SK-N-SH treated with all-trans-retinoic acid at 6 μM for 48 hours (cell line): ENCODE measurements around the gene SLC5A4.

Experiments used
- ATAC-seq: fragments of 200-7000 bp; cut with Tn5 transposase; 3 replicates; pipeline ENCODE4 v1.9.1; 2020; ENCODE audit warnings: mild to moderate bottlenecking, moderate library complexity
- ARNTL ChIP-seq: fragments of 450-650 bp; formaldehyde crosslinking; IDR thresholded peaks from 2 replicates; pipeline ENCODE4 v1.5.0; 2020; ENCODE audit warnings: low read depth, mild to moderate bottlenecking, moderate library complexity, borderline replicate concordance
- BACH2 ChIP-seq: fragments of 250-450 bp; sonication (Bioruptor Pico); IDR thresholded peaks from 2 replicates; pipeline ENCODE4 v1.9.0; 2021; ENCODE audit warnings: mild to moderate bottlenecking, borderline replicate concordance
- CREB5 ChIP-seq: fragments of 250-450 bp; sonication (Bioruptor Pico); IDR thresholded peaks from 2 replicates; pipeline ENCODE4 v1.5.1; 2020; ENCODE audit warnings: low read depth, mild to moderate bottlenecking, moderate library complexity
- CSDC2 ChIP-seq: fragments of 250-450 bp; sonication (Bioruptor Pico); IDR thresholded peaks from 2 replicates; pipeline ENCODE4 v1.5.0; 2020; ENCODE audit warnings: mild to moderate bottlenecking, moderate library complexity
- CSRNP3 ChIP-seq: fragments of 250-450 bp; sonication (Bioruptor Pico); IDR thresholded peaks from 2 replicates; pipeline ENCODE4 v1.5.1; 2021; ENCODE audit warnings: mild to moderate bottlenecking, moderate library complexity
- ESRRG ChIP-seq: fragments of 250-450 bp; sonication (Bioruptor Pico); IDR thresholded peaks from 2 replicates; pipeline ENCODE4 v1.6.1; 2021; ENCODE audit warnings: mild to moderate bottlenecking
- GLIS3 ChIP-seq: fragments of 250-450 bp; sonication (Bioruptor Pico); IDR thresholded peaks from 2 replicates; pipeline ENCODE4 v1.5.0; 2020; ENCODE audit warnings: mild to moderate bottlenecking, moderate library complexity
- OSR1 ChIP-seq: fragments of 250-450 bp; sonication (Bioruptor Pico); IDR thresholded peaks from 2 replicates; pipeline ENCODE4 v1.8.0; 2022; ENCODE audit warnings: moderate library complexity, mild to moderate bottlenecking, inconsistent platforms
- PPARA ChIP-seq: fragments of 250-450 bp; sonication (Bioruptor Pico); IDR thresholded peaks from 2 replicates; pipeline ENCODE4 v1.5.0; 2020; ENCODE audit warnings: mild to moderate bottlenecking, borderline replicate concordance
- RARB ChIP-seq: fragments of 250-450 bp; sonication (Bioruptor Pico); IDR thresholded peaks from 2 replicates; pipeline ENCODE4 v1.8.0; 2021; ENCODE audit warnings: mild to moderate bottlenecking, moderate library complexity
- SNAI2 ChIP-seq: fragments of 250-450 bp; sonication (Bioruptor Pico); IDR thresholded peaks from 2 replicates; pipeline ENCODE4 v1.5.0; 2020; ENCODE audit warnings: mild to moderate bottlenecking, moderate library complexity
- TCF4 ChIP-seq: fragments of 250-450 bp; sonication (Bioruptor Pico); IDR thresholded peaks from 2 replicates; pipeline ENCODE4 v1.8.0; 2021; ENCODE audit warnings: mild to moderate bottlenecking, moderate library complexity, borderline replicate concordance
- ZC3H10 ChIP-seq: fragments of 250-450 bp; sonication (Bioruptor Pico); IDR thresholded peaks from 2 replicates; pipeline ENCODE4 v1.5.1; 2021; ENCODE audit warnings: mild to moderate bottlenecking, moderate library complexity
- ZFP3 ChIP-seq: fragments of 250-450 bp; sonication (Bioruptor Pico); IDR thresholded peaks from 2 replicates; pipeline ENCODE4 v1.5.0; 2020; ENCODE audit warnings: mild to moderate bottlenecking, moderate library complexity
- ZFP30 ChIP-seq: fragments of 450-650 bp; formaldehyde crosslinking; IDR thresholded peaks from 2 replicates; pipeline ENCODE4 v1.5.0; 2022; ENCODE audit warnings: mild to moderate bottlenecking, moderate library complexity
- ZNF565 ChIP-seq: fragments of 450-650 bp; formaldehyde crosslinking; conservative IDR thresholded peaks from 2 replicates; pipeline ENCODE4 v1.5.0; 2020; ENCODE audit warnings: low read depth, mild to moderate bottlenecking, moderate library complexity
- ZNF70 ChIP-seq: fragments of 450-650 bp; formaldehyde crosslinking; IDR thresholded peaks from 2 replicates; pipeline ENCODE4 v1.5.0; 2020; ENCODE audit warnings: mild to moderate bottlenecking, moderate library complexity
- ZNF8 ChIP-seq: fragments of 450-650 bp; formaldehyde crosslinking; IDR thresholded peaks from 2 replicates; pipeline ENCODE4 v1.5.0; 2020; ENCODE audit warnings: mild to moderate bottlenecking, moderate library complexity
- TF ChIP-seq, protein P1 (sequence below): fragments of 250-450 bp; sonication (Bioruptor Pico); IDR thresholded peaks from 2 replicates; pipeline ENCODE4 v1.8.0; 2021; ENCODE audit warnings: low read depth, mild to moderate bottlenecking, moderate library complexity, borderline replicate concordance
- TF ChIP-seq, protein P2 (sequence below): fragments of 250-450 bp; sonication (Bioruptor Pico); IDR thresholded peaks from 2 replicates; pipeline ENCODE4 v1.8.0; 2020; ENCODE audit warnings: mild to moderate bottlenecking, moderate library complexity, borderline replicate concordance

The SLC5A4 gene

DNA sequence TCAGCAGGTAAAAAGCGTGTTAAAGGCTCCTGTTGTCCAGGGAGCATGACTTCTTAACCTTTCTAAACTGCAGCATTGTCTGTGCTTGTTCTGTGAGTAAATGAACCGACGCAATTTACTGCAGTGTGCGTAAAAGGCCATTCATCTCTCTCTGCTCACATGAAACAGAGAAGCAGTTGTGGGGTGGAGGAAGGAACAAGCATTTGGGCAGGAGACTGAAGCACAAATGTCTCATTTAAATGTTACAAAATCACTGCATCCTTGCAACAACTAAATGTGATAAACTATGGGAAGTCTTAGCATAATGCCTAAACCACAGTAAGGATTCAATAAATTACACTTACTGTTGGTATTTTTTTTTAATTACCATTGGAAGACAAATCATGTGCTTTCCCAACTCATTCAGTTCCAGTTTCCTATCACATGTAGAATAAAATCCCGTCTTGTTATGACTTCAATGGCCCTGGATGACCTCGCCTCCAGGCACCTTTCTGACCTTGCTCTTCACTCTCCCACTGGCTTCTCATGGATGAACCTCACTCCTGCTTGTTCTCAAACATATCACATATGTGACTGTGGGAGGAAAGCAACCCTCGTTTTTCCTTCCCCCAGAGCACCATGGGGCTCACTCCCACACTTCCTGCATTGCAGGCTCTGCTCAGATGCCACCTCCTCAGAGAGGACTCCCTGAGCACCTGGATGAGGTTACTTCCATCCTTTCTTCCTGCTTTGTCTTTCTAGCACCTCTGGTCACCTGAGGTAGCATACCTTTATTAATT is 28.6 kb downstream of the SLC5A4 start:
- TF ChIP-seq ARNTL (CRISPR knock-in tag) (no peak), ZFP30 (CRISPR knock-in tag) (no peak), RARB (CRISPR knock-in tag) (no peak), TCF4 (no peak), ZNF8 (CRISPR knock-in tag) (no peak), SNAI2 (CRISPR knock-in tag) (no peak), CSDC2 (CRISPR knock-in tag) (no peak), PPARA (CRISPR knock-in tag) (no peak), OSR1 (CRISPR knock-in tag) (no peak), BACH2 (CRISPR knock-in tag) (no peak), ESRRG (CRISPR knock-in tag) (no peak), GLIS3 (CRISPR knock-in tag) (no peak)
- TF ChIP-seq, protein P1, sequence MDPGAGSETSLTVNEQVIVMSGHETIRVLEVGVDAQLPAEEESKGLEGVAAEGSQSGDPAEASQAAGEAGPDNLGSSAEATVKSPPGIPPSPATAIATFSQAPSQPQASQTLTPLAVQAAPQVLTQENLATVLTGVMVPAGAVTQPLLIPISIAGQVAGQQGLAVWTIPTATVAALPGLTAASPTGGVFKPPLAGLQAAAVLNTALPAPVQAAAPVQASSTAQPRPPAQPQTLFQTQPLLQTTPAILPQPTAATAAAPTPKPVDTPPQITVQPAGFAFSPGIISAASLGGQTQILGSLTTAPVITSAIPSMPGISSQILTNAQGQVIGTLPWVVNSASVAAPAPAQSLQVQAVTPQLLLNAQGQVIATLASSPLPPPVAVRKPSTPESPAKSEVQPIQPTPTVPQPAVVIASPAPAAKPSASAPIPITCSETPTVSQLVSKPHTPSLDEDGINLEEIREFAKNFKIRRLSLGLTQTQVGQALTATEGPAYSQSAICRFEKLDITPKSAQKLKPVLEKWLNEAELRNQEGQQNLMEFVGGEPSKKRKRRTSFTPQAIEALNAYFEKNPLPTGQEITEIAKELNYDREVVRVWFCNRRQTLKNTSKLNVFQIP (CRISPR knock-in tag) = no peak
- TF ChIP-seq, protein P2, sequence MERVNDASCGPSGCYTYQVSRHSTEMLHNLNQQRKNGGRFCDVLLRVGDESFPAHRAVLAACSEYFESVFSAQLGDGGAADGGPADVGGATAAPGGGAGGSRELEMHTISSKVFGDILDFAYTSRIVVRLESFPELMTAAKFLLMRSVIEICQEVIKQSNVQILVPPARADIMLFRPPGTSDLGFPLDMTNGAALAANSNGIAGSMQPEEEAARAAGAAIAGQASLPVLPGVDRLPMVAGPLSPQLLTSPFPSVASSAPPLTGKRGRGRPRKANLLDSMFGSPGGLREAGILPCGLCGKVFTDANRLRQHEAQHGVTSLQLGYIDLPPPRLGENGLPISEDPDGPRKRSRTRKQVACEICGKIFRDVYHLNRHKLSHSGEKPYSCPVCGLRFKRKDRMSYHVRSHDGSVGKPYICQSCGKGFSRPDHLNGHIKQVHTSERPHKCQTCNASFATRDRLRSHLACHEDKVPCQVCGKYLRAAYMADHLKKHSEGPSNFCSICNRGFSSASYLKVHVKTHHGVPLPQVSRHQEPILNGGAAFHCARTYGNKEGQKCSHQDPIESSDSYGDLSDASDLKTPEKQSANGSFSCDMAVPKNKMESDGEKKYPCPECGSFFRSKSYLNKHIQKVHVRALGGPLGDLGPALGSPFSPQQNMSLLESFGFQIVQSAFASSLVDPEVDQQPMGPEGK (CRISPR knock-in tag) = no peak
- TF ChIP-seq, all 23 proteins: peak for 0
- ATAC-seq = no peak

DNA sequence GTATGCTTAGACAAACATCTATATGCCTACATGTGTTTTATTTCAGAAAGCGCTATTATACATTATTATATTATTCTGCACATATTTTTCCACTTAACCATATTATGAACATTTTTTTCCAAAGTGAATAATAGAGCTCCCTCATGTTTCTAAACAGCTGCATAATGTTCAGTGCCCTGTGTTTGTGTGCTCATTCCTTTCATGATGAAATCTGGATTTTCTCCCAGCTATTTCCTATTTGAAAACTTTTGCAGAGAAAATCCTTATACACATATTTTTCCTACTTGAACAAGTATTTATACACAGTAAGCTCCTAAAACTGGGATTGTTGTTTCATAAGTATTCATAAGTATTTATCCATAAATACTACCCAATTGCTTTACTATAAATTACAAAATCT is 32.2 kb downstream of the SLC5A4 start:
- TF ChIP-seq BACH2 (CRISPR knock-in tag) (no peak), OSR1 (CRISPR knock-in tag) (no peak), SNAI2 (CRISPR knock-in tag) (no peak), ZFP30 (CRISPR knock-in tag) (no peak), TCF4 (no peak), ZNF70 (CRISPR knock-in tag) (no peak)
- ATAC-seq = no peak

GRCh38 chr22:32219026-32219425 is 36.1 kb downstream of the SLC5A4 start:
- no peak for ATAC-seq
- TF ChIP-seq CSRNP3 (CRISPR knock-in tag) (no peak), OSR1 (CRISPR knock-in tag) (no peak), ZFP3 (CRISPR knock-in tag) (no peak), CSDC2 (CRISPR knock-in tag) (no peak), ZC3H10 (CRISPR knock-in tag) (no peak), GLIS3 (CRISPR knock-in tag) (no peak), ZNF565 (CRISPR knock-in tag) (no peak), ZNF8 (CRISPR knock-in tag) (no peak), BACH2 (CRISPR knock-in tag) (no peak), ZNF70 (CRISPR knock-in tag) (no peak), ZFP30 (CRISPR knock-in tag) (no peak), CREB5 (CRISPR knock-in tag) (no peak), SNAI2 (CRISPR knock-in tag) (no peak), RARB (CRISPR knock-in tag) (no peak), ESRRG (CRISPR knock-in tag) (no peak), ARNTL (CRISPR knock-in tag) (no peak), PPARA (CRISPR knock-in tag) (no peak)
- TF ChIP-seq, protein P2 (CRISPR knock-in tag) = no peak
- TF ChIP-seq, all 23 proteins: peak for 0
